GM13976 (cell line): ENCODE measurements around the gene RIF1.

Source experiments
- DNase-seq: peaks from one replicate; pipeline ENCODE4 v3.0.0; 2012; ENCODE audit warnings: low spot score
- CTCF ChIP-seq: IDR thresholded peaks from 2 replicates; pipeline ENCODE4 v1.5.1; 2012; ENCODE audit warnings: borderline replicate concordance, mild to moderate bottlenecking; ENCODE audit not compliant: insufficient read depth; ENCODE audit errors: extremely low read depth, missing control alignments, control extremely low read depth
- in situ Hi-C: fragments of 300-500 bp; cut with MboI; formaldehyde crosslinking; loops from one replicate; pipeline ENCODE4 v1.12.0; 2022; ENCODE audit warnings: low sequenced_read_pairs, mixed read lengths, inconsistent platforms; ENCODE audit not compliant: unreplicated experiment

RIF1 gene

GRCh38 chr2:151438506-151438905, 28.8 kb downstream of the RIF1 start:
- no peak for DNase-seq
- in situ Hi-C loops, result no loop called here
- no peak for TF ChIP-seq CTCF

- in situ Hi-C loops, result no loop called here
- DNase-seq, result no peak
- TF ChIP-seq CTCF, result no peak
Measured at GRCh38 chr2:151439127-151439526, 29.4 kb downstream of the RIF1 start.

GRCh38 chr2:151459358-151459757, 49.7 kb downstream of the RIF1 start:
- DNase-seq, result no peak
- in situ Hi-C loops, result no loop called here
- TF ChIP-seq CTCF, result no peak

GRCh38 chr2:151465771-151466170, 56.1 kb downstream of the RIF1 start:
- no peak for TF ChIP-seq CTCF
- in situ Hi-C loops, result no loop called here
- DNase-seq, result no peak

- in situ Hi-C loops, result no loop called here
Measured at GRCh38 chr2:151470556-151470955, 60.9 kb downstream of the RIF1 start.

GRCh38 chr2:151472966-151473365, 63.3 kb downstream of the RIF1 start:
- no peak for TF ChIP-seq CTCF
- DNase-seq, result no peak
- in situ Hi-C loops, result no loop called here

More at GRCh38 chr2:151470556-151470955, 60.9 kb downstream of the RIF1 start:
- DNase-seq, result no peak
- TF ChIP-seq CTCF, result no peak

- no peak for DNase-seq
- in situ Hi-C loops, result no loop called here
- TF ChIP-seq CTCF, result no peak
Measured at GRCh38 chr2:151475071-151475470, 65.4 kb downstream of the RIF1 start.
